ENCODE data around the gene UBALD1.

Gene UBALD1

DNA sequence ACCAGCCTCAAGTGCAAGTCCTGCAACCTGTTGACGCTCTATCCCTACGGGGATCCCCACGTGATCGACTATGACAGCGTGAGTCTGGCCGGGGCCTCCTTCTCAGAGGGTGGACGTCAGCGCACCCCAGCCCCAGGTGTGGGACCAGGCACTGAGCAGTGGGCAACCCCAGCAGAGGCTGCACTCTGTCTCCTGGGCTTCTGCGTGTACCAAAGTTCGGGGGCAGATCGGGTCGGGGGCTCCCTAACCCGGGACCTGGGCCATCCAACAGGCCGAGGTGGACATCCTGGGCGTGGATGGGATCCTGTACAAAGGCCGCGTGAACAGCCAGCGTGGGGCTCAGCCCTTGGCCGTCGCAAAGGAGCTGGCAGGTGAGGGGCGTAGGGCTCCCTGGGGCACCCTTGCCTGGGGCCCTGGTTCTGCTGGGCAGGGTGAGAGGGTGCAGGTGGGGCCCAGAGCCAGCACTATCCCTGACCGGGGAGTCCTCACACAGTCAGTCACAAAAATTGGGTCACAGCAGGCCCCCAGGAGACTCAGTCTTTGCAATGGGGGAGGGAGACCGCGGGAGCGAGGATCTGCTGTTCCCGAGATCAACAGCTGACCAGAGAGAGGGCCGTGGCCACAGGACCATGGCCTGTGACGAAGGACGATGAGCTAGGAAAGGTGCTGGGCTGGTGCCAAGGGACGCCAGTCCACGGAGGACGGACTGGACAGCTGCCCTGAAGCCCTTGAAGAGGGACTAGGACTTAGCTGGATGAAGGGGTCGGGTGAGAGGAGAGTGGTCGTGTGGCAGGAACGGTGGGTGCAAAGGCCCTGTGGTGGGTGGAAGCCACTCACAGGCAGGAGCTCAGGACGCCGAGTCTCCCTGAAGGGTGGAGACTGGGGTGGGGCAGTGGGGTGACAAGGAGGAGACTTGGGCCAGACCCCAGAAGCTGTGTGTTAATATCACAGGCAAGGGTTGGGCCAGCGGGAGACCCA, 20.0 kb downstream of the UBALD1 start:
- DNase-seq (ENCODE audit: low spot score) = no peak
- H3K27ac ChIP-seq = no peak overlapping the region
- TF ChIP-seq, protein P1, sequence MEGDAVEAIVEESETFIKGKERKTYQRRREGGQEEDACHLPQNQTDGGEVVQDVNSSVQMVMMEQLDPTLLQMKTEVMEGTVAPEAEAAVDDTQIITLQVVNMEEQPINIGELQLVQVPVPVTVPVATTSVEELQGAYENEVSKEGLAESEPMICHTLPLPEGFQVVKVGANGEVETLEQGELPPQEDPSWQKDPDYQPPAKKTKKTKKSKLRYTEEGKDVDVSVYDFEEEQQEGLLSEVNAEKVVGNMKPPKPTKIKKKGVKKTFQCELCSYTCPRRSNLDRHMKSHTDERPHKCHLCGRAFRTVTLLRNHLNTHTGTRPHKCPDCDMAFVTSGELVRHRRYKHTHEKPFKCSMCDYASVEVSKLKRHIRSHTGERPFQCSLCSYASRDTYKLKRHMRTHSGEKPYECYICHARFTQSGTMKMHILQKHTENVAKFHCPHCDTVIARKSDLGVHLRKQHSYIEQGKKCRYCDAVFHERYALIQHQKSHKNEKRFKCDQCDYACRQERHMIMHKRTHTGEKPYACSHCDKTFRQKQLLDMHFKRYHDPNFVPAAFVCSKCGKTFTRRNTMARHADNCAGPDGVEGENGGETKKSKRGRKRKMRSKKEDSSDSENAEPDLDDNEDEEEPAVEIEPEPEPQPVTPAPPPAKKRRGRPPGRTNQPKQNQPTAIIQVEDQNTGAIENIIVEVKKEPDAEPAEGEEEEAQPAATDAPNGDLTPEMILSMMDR (IDR thresholded peaks at IDR 0.05) = no peak
- H3K4me3 ChIP-seq = no peak overlapping the region

DNA sequence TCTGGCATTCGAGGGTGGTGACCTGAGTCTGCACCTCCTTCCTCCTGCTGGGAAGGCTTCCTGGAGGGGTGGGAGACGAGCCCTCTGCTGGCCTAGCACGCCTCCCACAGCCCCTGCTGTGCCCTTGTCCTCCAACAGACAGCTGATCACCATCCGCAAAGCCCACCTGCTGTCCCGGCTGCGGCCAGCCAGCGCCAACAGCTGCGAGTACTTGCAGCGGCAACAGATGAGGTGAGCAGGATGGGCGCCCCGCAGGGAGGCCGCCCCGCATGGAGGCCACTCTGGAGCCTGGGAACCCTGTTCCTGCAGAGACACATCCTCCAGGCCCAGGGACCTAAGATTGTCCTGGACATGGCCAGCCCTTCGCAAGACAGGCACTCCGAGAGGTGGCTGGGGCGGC, 21.6 kb downstream of the UBALD1 start:
- TF ChIP-seq, protein P1 (IDR thresholded peaks at IDR 0.05) = no peak
- Histone ChIP-seq H3K4me3 (no peak overlapping the region), H3K27ac (no peak overlapping the region)
- no peak for DNase-seq (ENCODE audit: low spot score)

DNA sequence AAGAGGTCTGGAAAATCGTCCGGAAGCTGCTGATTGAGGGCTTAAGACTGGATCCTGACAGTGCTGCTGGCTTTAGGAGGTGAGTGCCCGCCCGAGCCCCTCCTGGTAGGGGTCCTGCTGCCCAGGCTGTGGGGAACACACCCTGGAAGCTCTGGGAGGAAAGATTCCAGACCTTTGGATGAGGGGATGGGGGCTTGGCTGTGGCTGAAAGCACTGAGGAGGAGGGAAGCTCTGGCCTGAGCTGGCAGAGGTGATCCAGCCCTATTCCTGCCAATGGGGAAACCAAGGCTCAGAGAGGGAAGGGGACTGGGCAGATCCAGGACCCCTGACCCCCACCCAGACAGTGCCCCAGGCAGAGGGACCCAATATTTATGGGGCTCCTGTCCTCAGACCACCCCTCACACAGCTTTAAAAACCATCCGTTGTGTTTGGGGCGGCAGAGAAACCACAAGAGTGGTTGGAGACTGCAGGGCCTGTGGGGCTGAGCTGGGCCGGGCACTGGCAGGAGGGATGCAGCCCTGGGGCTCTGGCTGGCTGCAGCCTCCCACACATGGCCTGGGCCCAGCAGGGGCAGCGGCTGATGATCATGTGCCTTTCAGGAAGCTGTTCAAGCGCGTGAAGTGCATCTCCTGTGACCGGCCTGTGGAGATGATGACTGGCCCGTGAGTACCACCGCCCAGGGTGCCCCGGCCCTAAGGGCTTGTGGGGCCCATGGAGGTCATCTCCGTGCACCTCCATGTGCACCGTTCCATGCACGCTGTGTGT, 22.8 kb downstream of the UBALD1 start:
- DNase-seq (ENCODE audit: low spot score) = no peak
- TF ChIP-seq, protein P1 (IDR thresholded peaks at IDR 0.05) = no peak
- Histone ChIP-seq H3K4me3 (no peak overlapping the region), H3K27ac (no peak overlapping the region)

DNA sequence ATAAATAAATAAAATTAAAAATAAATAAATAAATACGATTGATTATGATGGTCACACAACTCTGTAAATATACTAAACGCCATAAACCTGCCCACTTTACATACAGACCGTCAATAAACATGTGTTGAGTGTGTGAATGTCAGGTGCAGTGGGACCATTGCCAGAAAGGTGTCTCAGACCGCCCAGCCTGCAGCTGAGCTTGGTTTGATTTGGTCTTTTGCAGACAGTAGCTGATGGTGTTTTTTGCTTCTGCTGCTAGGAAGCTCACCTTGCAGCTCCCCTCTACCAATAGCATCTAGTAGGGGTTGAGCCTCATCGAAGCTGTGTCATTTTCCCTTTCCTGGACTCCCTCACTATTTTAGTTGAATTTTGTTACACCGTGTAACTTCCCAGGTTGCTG, 23.5 kb downstream of the UBALD1 start:
- TF ChIP-seq, protein P1 (IDR thresholded peaks at IDR 0.05) = no peak
- H3K4me3 ChIP-seq = no peak overlapping the region
- no peak overlapping the region for H3K27ac ChIP-seq
- DNase-seq (ENCODE audit: low spot score) = no peak

DNA sequence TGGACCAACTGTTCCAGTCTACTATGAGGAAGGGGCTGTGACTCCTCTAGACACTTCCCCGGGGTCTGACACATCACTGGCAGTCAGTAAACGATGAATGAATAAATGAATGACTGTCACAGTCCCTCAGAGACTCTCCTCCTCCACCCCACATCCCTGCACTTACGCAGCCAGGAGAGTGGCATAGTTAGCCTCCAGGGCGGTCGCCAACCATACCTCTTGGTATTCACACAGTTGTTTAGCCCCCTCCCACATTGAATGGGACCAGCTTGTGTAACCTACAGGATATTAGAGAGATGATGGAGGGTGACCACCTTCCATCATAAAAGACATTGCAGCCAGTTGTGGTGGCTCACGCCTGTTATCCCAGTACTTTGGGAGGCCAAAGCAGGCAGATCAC, 25.7 kb downstream of the UBALD1 start:
- TF ChIP-seq, protein P1 (IDR thresholded peaks at IDR 0.05) = no peak
- no peak overlapping the region for H3K27ac ChIP-seq

DNA sequence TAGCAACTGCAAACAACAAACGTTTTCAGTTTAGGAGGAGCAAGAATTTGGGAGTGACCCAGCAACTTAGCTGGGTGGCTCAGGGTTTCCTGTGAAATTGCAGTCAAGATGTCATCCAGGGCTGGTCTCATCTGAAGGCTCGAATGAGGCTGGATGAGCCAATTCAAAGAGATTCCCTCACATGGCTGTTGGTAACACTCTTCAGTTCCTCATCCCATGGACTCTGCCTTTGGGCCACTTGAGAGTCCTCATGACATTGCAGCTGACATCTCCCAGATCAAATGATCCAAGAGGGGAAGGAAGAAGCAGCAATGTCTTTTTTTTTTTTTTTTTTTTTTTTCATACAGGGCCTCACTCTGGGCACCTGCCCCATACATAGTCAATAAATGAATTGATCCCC, 26.3 kb downstream of the UBALD1 start:
- TF ChIP-seq, protein P1 (IDR thresholded peaks at IDR 0.05) = no peak
- no peak for DNase-seq (ENCODE audit: low spot score)

More for the DNA sequence above, 25.7 kb downstream of the UBALD1 start:
- no peak for DNase-seq (ENCODE audit: low spot score)
- no peak overlapping the region for H3K4me3 ChIP-seq

More for the DNA sequence above, 26.3 kb downstream of the UBALD1 start:
- H3K27ac ChIP-seq = no peak overlapping the region
- H3K4me3 ChIP-seq = no peak overlapping the region

All from coronary artery (tissue), 2 donors.